PC-3 (cell line): ENCODE results near the gene COP1. TPM values are rescaled to one million over a fixed set of nuclear protein-coding genes. Genes with fewer than 3 reads are reported as not detected.
"Not testable (repeated sequence)": the region's sequence is repeated elsewhere in the genome, so short reads cannot be mapped to it uniquely, and the experiment has no call there.

Experiments
- ATAC-seq: fragments of 200-7000 bp; cut with Tn5 transposase; 2 replicates; pipeline ENCODE4 v1.9.1; 2020; ENCODE audit warnings: mild to moderate bottlenecking, moderate library complexity
- BruUV-seq: library from RNA; stranded (reverse); fragments of 400-500 nt; replicated peaks from 2 replicates; lab custom pipeline; 2021; lab: Mats Ljungman, UMichigan
- CTCF ChIA-PET: fragments of 300-600 bp; sonication (Branson Sonifier 250); formaldehyde crosslinking; loops from one replicate; lab custom pipeline; 2022; ENCODE audit warnings: antibody characterized with exemption; lab: Charles Lee
- POLR2A ChIA-PET: fragments of 300-600 bp; sonication (Branson Sonifier 250); formaldehyde crosslinking; loops from one replicate; lab custom pipeline; 2022; ENCODE audit warnings: antibody characterized with exemption; ENCODE audit not compliant: unreplicated experiment; lab: Charles Lee
- DNase-seq: peaks from one replicate; pipeline ENCODE4 v3.0.0-alpha.2; 2015
- H2AFZ ChIP-seq: fragments of 300-600 bp; sonication (generic); 2 replicates; pipeline ENCODE4 v1.6.0; 2016; ENCODE audit warnings: antibody characterized with exemption, low read length
- H3F3A ChIP-seq: fragments of 300-600 bp; sonication (generic); one replicate; pipeline ENCODE4 v1.6.0; 2017; ENCODE audit warnings: antibody characterized with exemption, low read length, control low read depth, mild to moderate bottlenecking; ENCODE audit not compliant: unreplicated experiment
- H3K27ac ChIP-seq: fragments of 300-600 bp; sonication (generic); 2 replicates; pipeline ENCODE4 v1.5.1; 2016; ENCODE audit warnings: mild to moderate bottlenecking, low read length
- H3K27me3 ChIP-seq: fragments of 300-600 bp; sonication (generic); 2 replicates; pipeline ENCODE4 v1.6.1; 2016; ENCODE audit warnings: low read length, mixed read lengths
- H3K36me3 ChIP-seq: fragments of 300-600 bp; sonication (generic); 2 replicates; pipeline ENCODE4 v1.6.1; 2016; ENCODE audit warnings: low read depth, mixed run types, low read length, mixed read lengths
- H3K4me1 ChIP-seq: fragments of 300-600 bp; sonication (generic); 2 replicates; pipeline ENCODE4 v1.5.1; 2016; ENCODE audit warnings: low read length; ENCODE audit not compliant: insufficient read depth
- H3K4me2 ChIP-seq: fragments of 300-600 bp; sonication (generic); 2 replicates; pipeline ENCODE4 v1.6.0; 2016; ENCODE audit warnings: low read length
- H3K4me3 ChIP-seq: fragments of 300-600 bp; sonication (generic); 2 replicates; pipeline ENCODE4 v1.5.1; 2016; ENCODE audit warnings: mild to moderate bottlenecking, low read length, mixed read lengths
- H3K79me2 ChIP-seq: fragments of 300-600 bp; sonication (generic); 2 replicates; pipeline ENCODE4 v1.6.1; 2017; ENCODE audit warnings: low read length, mixed read lengths
- H3K9ac ChIP-seq: fragments of 300-600 bp; sonication (generic); 2 replicates; pipeline ENCODE4 v1.6.0; 2016; ENCODE audit warnings: mild to moderate bottlenecking, low read length
- H3K9me2 ChIP-seq: fragments of 300-600 bp; sonication (generic); replicated peaks from 2 replicates; pipeline ENCODE4 v1.6.1; 2016; ENCODE audit warnings: mixed run types, low read length, mixed read lengths
- H3K9me3 ChIP-seq: fragments of 300-600 bp; sonication (generic); 2 replicates; pipeline ENCODE4 v1.6.1; 2016; ENCODE audit warnings: low read length, mixed read lengths
- H4K20me1 ChIP-seq: fragments of 300-600 bp; sonication (generic); 2 replicates; pipeline ENCODE4 v1.6.1; 2016; ENCODE audit warnings: low read length, mixed read lengths
- EZH2 ChIP-seq: fragments of 300-600 bp; sonication (generic); IDR thresholded peaks from one replicate; pipeline ENCODE4 v1.6.1; 2017; ENCODE audit warnings: antibody characterized with exemption, mild to moderate bottlenecking, low read length; ENCODE audit not compliant: unreplicated experiment
- EZH2phosphoT487 ChIP-seq: fragments of 300-600 bp; sonication (generic); IDR thresholded peaks from 2 replicates; pipeline ENCODE4 v1.6.1; 2018; ENCODE audit warnings: mild to moderate bottlenecking, antibody characterized with exemption, low read length, borderline replicate concordance
- intact Hi-C: fragments of 100-400 bp; cut with micrococcal nuclease; formaldehyde crosslinking; loops from 2 replicates; pipeline ENCODE4 v1.9.0; 2023
- total RNA-seq: library from RNA; depleted of rRNA; stranded (reverse); fragments of >200 nt; gene quantifications from 2 replicates; pipeline ENCODE4 v1.2.3, GENCODE V29; 2014
- TF ChIP-seq, protein P1 (sequence below): fragments of 300-600 bp; sonication (generic); conservative IDR thresholded peaks from 2 replicates; pipeline ENCODE4 v1.5.1; 2017; ENCODE audit warnings: antibody characterized with exemption, low read depth, mild to moderate bottlenecking, low read length

The COP1 gene
- total RNA-seq, 1 experiment from 2014 or later = 16.6 TPM

DNA sequence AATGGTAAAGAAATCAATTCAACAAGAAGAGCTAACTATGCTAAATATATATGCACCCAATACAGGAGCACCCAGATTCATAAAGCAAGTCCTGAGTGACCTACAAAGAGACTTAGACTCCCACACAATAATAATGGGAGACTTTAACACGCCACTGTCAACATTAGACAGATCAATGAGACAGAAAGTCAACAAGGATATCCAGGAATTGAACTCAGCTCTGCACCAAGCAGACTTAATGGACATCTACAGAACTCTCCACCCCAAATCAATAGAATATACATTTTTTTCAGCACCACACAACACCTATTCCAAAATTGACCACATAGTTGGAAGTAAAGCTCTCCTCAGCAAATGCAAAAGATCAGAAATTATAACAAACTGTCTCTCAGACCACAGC, 212.4 kb downstream of the COP1 start:
- intact Hi-C loops, H3F3A ChIP-seq, H3K4me2 ChIP-seq, H2AFZ ChIP-seq, H3K36me3 ChIP-seq, H3K9ac ChIP-seq, POLR2A ChIA-PET, DNase-seq, H3K27ac ChIP-seq, H3K9me3 ChIP-seq, H3K4me1 ChIP-seq, H4K20me1 ChIP-seq, ATAC-seq, BruUV-seq, H3K4me3 ChIP-seq, CTCF ChIA-PET, H3K9me2 ChIP-seq, H3K79me2 ChIP-seq, H3K27me3 ChIP-seq: not testable (repeated sequence)

DNA sequence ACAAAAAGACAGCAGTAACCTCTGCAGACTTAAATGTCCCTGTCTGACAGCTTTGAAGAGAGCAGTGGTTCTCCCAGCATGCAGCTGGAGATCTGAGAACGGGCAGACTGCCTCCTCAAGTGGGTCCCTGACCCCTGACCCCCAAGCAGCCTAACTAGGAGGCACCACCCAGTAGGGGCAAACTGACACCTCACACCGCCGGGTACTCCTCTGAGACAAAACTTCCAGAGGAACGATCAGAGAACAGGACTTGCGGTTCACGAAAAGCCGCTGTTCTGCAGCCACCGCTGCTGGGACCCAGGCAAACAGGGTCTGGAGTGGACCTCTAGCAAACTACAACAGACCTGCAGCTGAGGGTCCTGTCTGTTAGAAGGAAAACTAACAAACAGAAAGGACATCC, 214.3 kb downstream of the COP1 start:
- H3F3A ChIP-seq, H3K27ac ChIP-seq, DNase-seq, H3K79me2 ChIP-seq, H3K9ac ChIP-seq, H3K36me3 ChIP-seq, H3K9me2 ChIP-seq, H3K27me3 ChIP-seq, CTCF ChIA-PET, H3K4me3 ChIP-seq, H3K4me2 ChIP-seq, H2AFZ ChIP-seq, H3K4me1 ChIP-seq, POLR2A ChIA-PET, BruUV-seq, ATAC-seq, intact Hi-C loops, H4K20me1 ChIP-seq, H3K9me3 ChIP-seq: not testable (repeated sequence)

DNA sequence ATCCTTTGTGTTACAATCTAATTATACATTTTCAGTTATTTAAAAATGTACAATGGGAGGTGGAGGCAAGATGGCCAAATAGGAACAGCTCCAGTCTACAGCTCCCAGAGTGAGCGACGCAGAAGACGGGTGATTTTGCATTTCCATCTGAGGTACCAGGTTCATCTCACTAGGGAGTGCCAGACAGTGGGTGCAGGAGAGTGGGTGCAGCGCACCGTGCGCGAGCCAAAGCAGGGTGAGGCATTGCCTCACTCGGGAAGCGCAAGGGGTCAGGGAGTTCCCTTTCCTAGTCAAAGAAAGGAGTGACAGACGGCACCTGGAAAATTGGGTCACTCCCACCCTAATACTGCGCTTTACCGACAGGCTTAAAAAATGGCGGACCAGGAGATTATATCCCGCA, 214.9 kb downstream of the COP1 start:
- H3K27me3 ChIP-seq = not testable (repeated sequence)

DNA sequence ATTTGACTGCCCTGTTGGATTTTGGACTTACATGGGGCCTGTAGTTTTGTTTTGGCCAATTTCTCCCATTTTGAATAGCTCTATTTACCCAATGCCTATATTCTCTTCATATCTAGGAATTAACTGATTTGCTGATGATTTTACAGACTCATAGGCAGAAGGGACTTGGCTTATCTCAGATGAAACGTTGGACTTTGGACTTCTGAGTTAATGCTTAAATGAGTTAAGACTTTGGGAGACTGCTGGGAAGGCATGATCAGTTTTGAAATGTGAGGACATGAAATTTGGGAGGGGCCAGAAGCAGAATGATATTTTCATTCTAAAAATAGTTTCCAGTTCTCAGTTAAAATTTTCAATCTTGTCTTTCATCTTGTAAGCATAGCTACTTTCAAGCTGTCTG, 222.3 kb downstream of the COP1 start:
- Histone ChIP-seq H3K9me3 (no peaks in the 10 kb centered on the region), H3K9me2 (no peaks in the 10 kb centered on the region), H3K79me2 (no peaks in the 10 kb centered on the region), H3K4me2 (no peak overlapping the region), H3K4me1 (no peaks in the 10 kb centered on the region), H4K20me1 (no peaks in the 10 kb centered on the region), H2AFZ (no peak overlapping the region), H3K27me3 (no peaks in the 10 kb centered on the region), H3K36me3 (peaks cover 19% of the 10 kb centered on the region), H3K27ac (no peak overlapping the region), H3K4me3 (no peak overlapping the region), H3F3A (no peaks in the 10 kb centered on the region), H3K9ac (no peak overlapping the region)
- no TSS peak for BruUV-seq
- ChIA-PET CTCF (no interaction called here), POLR2A (no interaction called here)
- no peak for ATAC-seq
- no peak for DNase-seq
- TF ChIP-seq, protein P1, sequence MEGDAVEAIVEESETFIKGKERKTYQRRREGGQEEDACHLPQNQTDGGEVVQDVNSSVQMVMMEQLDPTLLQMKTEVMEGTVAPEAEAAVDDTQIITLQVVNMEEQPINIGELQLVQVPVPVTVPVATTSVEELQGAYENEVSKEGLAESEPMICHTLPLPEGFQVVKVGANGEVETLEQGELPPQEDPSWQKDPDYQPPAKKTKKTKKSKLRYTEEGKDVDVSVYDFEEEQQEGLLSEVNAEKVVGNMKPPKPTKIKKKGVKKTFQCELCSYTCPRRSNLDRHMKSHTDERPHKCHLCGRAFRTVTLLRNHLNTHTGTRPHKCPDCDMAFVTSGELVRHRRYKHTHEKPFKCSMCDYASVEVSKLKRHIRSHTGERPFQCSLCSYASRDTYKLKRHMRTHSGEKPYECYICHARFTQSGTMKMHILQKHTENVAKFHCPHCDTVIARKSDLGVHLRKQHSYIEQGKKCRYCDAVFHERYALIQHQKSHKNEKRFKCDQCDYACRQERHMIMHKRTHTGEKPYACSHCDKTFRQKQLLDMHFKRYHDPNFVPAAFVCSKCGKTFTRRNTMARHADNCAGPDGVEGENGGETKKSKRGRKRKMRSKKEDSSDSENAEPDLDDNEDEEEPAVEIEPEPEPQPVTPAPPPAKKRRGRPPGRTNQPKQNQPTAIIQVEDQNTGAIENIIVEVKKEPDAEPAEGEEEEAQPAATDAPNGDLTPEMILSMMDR = no peak
- TF ChIP-seq EZH2phosphoT487 (no peak), EZH2 (no peak)
- intact Hi-C loops = no loop called here

More for the DNA sequence above, 214.9 kb downstream of the COP1 start:
- H3K79me2 ChIP-seq, POLR2A ChIA-PET, H4K20me1 ChIP-seq, H3K9ac ChIP-seq, BruUV-seq, H3K27ac ChIP-seq, H3K4me2 ChIP-seq, H3K9me2 ChIP-seq, CTCF ChIA-PET, H3K9me3 ChIP-seq, H3K36me3 ChIP-seq, H3K4me3 ChIP-seq, H3K4me1 ChIP-seq, H3F3A ChIP-seq, intact Hi-C loops, ATAC-seq, DNase-seq, H2AFZ ChIP-seq: not testable (repeated sequence)
